ENCODE data around the gene EFNB2.

DNA sequence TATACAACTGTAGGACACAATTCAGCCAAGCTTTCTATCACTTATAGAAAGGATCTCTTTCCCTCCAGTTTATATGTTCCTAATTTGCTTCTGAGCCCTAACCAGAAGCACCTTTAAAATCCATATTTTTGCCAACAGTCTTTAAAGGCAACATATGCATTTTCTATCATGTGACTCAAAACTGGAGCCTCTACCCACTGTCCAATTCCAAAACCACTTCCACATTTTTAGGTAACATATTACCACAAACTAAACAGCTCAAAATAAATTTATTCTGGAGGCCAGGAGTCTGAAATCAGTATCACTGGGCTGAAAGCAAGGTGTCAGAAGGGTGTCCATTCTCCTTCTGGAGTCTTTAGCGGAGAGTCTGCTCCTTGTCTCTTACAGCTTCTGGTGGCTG is 15.9 kb upstream of the EFNB2 start:
- TF ChIP-seq, protein P1, sequence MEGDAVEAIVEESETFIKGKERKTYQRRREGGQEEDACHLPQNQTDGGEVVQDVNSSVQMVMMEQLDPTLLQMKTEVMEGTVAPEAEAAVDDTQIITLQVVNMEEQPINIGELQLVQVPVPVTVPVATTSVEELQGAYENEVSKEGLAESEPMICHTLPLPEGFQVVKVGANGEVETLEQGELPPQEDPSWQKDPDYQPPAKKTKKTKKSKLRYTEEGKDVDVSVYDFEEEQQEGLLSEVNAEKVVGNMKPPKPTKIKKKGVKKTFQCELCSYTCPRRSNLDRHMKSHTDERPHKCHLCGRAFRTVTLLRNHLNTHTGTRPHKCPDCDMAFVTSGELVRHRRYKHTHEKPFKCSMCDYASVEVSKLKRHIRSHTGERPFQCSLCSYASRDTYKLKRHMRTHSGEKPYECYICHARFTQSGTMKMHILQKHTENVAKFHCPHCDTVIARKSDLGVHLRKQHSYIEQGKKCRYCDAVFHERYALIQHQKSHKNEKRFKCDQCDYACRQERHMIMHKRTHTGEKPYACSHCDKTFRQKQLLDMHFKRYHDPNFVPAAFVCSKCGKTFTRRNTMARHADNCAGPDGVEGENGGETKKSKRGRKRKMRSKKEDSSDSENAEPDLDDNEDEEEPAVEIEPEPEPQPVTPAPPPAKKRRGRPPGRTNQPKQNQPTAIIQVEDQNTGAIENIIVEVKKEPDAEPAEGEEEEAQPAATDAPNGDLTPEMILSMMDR (IDR thresholded peaks at IDR 0.05; ENCODE audit: insufficient read depth, low read length): no peak
- TF ChIP-seq POLR2AphosphoS5 (IDR thresholded peaks at IDR 0.05; ENCODE audit: low read depth) (no peak), GABPA (IDR thresholded peaks at IDR 0.05; ENCODE audit: low read depth) (no peak), SPI1 (IDR thresholded peaks at IDR 0.05; ENCODE audit: borderline replicate concordance, low read depth) (peak; percentile 77; the same call in 1 of the 2 replicates)
- TF ChIP-seq, protein P2, sequence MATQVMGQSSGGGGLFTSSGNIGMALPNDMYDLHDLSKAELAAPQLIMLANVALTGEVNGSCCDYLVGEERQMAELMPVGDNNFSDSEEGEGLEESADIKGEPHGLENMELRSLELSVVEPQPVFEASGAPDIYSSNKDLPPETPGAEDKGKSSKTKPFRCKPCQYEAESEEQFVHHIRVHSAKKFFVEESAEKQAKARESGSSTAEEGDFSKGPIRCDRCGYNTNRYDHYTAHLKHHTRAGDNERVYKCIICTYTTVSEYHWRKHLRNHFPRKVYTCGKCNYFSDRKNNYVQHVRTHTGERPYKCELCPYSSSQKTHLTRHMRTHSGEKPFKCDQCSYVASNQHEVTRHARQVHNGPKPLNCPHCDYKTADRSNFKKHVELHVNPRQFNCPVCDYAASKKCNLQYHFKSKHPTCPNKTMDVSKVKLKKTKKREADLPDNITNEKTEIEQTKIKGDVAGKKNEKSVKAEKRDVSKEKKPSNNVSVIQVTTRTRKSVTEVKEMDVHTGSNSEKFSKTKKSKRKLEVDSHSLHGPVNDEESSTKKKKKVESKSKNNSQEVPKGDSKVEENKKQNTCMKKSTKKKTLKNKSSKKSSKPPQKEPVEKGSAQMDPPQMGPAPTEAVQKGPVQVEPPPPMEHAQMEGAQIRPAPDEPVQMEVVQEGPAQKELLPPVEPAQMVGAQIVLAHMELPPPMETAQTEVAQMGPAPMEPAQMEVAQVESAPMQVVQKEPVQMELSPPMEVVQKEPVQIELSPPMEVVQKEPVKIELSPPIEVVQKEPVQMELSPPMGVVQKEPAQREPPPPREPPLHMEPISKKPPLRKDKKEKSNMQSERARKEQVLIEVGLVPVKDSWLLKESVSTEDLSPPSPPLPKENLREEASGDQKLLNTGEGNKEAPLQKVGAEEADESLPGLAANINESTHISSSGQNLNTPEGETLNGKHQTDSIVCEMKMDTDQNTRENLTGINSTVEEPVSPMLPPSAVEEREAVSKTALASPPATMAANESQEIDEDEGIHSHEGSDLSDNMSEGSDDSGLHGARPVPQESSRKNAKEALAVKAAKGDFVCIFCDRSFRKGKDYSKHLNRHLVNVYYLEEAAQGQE (IDR thresholded peaks at IDR 0.05; ENCODE audit: insufficient replicate concordance, low read depth): no peak

Data from HL-60 (cell line).